IMR-90 (cell line): ENCODE data around the gene NDRG2.

Source experiments
- MAFK ChIP-seq: IDR thresholded peaks from 2 replicates; pipeline ENCODE4 v1.6.1; 2012; ENCODE audit warnings: low read depth, low read length, improper control_type of control experiment
- POLR2A ChIP-seq: IDR thresholded peaks from 2 replicates; pipeline ENCODE4 v1.6.1; 2012; ENCODE audit warnings: mild to moderate bottlenecking, low read depth, low read length
- TF ChIP-seq, protein P1 (sequence below): fragments of 150-350 bp; IDR thresholded peaks from 2 replicates; pipeline ENCODE4 v1.6.1; 2017; ENCODE audit warnings: mild to moderate bottlenecking, antibody characterized with exemption, low read length, low read depth
- TF ChIP-seq, protein P2 (sequence below): conservative IDR thresholded peaks from 2 replicates; pipeline ENCODE4 v1.5.1; 2012; ENCODE audit warnings: mild to moderate bottlenecking, low read depth, low read length, improper control_type of control experiment

DNA sequence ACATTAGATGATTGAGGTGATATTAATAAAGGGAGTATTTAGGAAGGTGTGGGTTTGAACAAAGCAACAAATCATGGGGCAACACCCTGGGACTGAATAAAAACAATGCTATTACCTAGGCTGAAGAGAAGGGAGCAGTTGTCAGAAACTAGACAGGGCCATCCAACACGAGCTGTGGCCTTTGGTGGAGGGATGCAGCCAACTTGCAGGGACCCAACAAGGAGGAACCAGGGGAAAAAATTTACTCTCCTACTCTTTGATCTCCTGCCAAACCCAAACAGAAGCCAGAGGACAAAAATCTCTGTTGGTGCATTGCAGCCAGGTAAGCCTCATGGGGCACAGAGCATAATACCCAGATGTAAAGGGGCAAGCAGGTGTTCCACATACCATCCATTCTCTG, 13.7 kb downstream of the NDRG2 start:
- TF ChIP-seq POLR2A (no peak), MAFK (no peak)
- TF ChIP-seq, protein P1, sequence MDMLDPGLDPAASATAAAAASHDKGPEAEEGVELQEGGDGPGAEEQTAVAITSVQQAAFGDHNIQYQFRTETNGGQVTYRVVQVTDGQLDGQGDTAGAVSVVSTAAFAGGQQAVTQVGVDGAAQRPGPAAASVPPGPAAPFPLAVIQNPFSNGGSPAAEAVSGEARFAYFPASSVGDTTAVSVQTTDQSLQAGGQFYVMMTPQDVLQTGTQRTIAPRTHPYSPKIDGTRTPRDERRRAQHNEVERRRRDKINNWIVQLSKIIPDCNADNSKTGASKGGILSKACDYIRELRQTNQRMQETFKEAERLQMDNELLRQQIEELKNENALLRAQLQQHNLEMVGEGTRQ: no peak
- TF ChIP-seq, protein P2, sequence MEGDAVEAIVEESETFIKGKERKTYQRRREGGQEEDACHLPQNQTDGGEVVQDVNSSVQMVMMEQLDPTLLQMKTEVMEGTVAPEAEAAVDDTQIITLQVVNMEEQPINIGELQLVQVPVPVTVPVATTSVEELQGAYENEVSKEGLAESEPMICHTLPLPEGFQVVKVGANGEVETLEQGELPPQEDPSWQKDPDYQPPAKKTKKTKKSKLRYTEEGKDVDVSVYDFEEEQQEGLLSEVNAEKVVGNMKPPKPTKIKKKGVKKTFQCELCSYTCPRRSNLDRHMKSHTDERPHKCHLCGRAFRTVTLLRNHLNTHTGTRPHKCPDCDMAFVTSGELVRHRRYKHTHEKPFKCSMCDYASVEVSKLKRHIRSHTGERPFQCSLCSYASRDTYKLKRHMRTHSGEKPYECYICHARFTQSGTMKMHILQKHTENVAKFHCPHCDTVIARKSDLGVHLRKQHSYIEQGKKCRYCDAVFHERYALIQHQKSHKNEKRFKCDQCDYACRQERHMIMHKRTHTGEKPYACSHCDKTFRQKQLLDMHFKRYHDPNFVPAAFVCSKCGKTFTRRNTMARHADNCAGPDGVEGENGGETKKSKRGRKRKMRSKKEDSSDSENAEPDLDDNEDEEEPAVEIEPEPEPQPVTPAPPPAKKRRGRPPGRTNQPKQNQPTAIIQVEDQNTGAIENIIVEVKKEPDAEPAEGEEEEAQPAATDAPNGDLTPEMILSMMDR: no peak
